HL-60/S4 treated with retinoic acid at 250 ng/mL for 4 days and 3 days (cell line): ENCODE data around the gene ABHD17B.
"Not testable (repeated sequence)": the region's sequence is repeated elsewhere in the genome, so short reads cannot be mapped to it uniquely, and the experiment has no call there.

ENCODE experiments used
- in situ Hi-C: fragments of 300-500 bp; cut with MboI; formaldehyde crosslinking; loops from 2 replicates; pipeline ENCODE4 v1.7.0; 2022; ENCODE audit warnings: low sequenced_read_pairs

Gene ABHD17B

GRCh38 chr9:71916834-71917534 lies 6.0 kb upstream of the ABHD17B start:
- in situ Hi-C loops = no loop called here

DNA sequence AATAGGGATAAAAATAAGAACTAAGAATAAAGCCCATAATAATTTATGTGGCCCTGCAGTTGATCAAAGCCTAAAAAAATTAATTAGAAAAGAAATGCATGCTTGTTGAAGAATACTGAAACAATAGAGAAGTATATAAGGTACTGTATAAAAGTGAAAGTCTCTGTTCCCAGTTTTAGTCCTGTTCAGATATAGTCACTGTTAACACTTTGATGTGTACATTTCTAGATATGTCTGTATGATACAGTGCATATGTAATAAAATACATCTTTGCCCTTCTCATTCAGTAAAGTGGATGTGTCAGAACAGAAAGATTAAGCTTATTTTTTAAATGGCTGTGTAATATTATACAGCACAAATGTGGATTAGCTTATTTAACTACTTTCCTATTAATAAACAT lies 4.5 kb upstream of the ABHD17B start:
- in situ Hi-C loops = no loop called here

- in situ Hi-C loops = no loop called here
These were observed 929 bp upstream of the ABHD17B start for GRCh38 chr9:71911908-71912335.

- in situ Hi-C loops = no loop called here
These were observed 338 bp downstream of the ABHD17B start for GRCh38 chr9:71910650-71911060.

DNA sequence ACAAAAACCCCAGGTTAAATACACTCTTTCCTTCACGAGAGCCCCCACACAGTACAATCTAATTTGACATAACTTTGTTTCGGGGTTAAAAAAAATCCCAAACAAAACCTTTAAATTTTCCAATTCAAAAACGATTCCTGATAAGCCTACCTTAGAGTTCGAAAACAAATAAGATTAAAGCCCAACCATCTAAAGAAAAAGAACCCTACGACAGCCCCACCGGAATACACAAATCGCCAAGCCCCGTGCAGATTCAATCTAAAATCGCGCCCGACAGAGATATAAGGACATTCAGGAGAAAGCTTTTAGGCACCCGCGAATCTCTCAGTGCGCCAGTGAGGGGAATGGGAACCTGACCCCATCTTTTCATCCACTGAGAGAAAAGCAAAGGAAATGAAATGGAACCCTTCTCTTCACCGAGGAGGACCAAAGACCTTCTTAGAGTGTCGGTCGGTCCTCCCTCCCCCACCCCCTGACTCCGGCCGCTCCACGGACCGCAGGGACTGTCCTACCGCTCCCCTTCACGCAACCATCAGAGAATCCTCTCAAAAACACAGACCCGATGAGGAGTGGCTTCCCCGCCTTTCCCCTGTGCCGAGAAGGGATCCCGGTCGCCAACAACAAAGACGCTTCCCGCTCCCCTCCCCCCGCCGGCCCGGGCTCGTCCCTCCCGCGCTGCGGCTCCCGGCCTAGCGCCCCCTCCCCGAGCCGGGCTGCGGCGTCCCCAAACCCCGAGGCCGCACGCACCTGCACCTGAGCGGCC lies 925 bp downstream of the ABHD17B start:
- in situ Hi-C loops = no loop called here

DNA sequence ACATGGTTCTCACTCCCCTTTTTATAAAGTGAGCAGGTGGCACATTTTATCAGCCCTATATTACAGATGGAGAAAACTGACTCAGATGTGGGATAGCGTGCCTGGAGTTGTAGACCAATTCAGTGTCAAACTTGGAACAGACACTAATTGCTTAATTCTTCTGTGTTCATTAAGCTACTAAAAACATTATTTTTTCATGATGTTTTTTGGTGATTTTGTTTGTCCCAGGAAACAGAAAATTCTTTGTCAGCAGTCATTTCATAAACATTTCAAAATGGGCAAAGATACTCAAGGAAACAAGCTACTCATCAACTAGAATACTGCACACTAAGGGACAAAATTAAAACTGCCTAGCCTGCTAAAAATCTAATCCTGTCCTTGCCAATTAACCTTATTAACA lies 2.2 kb downstream of the ABHD17B start:
- in situ Hi-C loops = no loop called here

DNA sequence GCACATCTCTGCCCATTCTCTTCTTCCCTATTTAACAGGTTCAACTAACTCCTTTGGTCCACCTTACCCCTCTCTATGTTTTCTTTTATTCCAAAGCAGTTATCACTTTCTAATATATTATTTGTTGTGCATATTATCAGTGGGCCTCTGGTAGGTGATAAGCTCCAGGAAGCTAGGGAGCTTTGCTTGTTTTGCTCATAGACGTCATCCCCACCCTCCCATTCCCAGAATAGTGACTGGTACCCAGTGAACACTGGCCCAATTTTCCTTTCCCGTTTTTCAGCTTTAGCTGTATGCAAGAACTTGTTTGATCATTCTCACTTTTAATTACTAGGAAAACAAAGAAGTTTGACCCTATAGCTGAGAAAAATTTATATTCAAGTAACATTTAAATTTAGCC lies 6.9 kb downstream of the ABHD17B start:
- in situ Hi-C loops = no loop called here

- in situ Hi-C loops = no loop called here
These were observed 9.0 kb downstream of the ABHD17B start for GRCh38 chr9:71901695-71902597.

DNA sequence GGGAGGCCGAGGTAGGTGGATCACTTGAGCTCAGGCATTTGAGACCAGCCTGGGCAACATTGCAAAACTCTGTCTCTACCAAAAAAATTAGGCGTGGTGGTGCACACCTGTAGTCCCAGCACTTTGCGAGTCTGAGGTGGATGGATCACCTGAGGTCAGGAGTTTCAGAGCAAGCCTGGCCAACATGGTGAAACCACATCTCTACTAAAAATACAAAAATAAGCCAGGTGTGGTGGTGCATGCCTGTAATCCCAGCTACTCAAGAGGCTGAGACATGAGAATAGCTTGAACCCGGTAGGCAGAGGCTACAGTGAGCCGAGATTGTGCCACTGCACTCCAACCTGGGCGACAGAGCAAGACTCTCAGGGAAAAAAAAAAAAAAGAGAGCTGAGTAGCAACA lies 12.2 kb downstream of the ABHD17B start:
- in situ Hi-C loops = not testable (repeated sequence)

GRCh38 chr9:71897577-71897976 lies 13.4 kb downstream of the ABHD17B start:
- in situ Hi-C loops = no loop called here

GRCh38 chr9:71896761-71897160 lies 14.2 kb downstream of the ABHD17B start:
- in situ Hi-C loops = no loop called here

- in situ Hi-C loops = no loop called here
These were observed 15.0 kb downstream of the ABHD17B start for GRCh38 chr9:71895955-71896354.

DNA sequence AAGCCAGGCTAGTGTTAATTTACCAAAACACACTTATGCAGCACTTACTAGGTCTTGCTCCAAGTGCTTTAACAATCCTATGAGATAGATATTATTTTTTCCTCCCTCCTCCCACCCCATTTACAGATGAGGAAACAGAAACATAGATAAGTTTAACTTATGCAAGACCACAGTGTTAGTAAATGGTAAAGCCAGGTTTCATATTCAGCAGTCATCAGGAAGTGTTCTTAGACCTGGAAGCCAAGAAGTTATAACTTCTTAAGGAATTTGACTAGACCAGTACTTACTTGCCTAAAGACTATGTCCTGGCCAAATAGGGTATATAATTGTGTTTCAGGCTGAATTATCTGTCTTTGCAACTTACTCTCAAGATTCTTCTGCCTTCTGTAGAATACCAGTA lies 15.9 kb downstream of the ABHD17B start:
- in situ Hi-C loops = no loop called here

GRCh38 chr9:71891557-71892189 lies 19.3 kb downstream of the ABHD17B start:
- in situ Hi-C loops = no loop called here

DNA sequence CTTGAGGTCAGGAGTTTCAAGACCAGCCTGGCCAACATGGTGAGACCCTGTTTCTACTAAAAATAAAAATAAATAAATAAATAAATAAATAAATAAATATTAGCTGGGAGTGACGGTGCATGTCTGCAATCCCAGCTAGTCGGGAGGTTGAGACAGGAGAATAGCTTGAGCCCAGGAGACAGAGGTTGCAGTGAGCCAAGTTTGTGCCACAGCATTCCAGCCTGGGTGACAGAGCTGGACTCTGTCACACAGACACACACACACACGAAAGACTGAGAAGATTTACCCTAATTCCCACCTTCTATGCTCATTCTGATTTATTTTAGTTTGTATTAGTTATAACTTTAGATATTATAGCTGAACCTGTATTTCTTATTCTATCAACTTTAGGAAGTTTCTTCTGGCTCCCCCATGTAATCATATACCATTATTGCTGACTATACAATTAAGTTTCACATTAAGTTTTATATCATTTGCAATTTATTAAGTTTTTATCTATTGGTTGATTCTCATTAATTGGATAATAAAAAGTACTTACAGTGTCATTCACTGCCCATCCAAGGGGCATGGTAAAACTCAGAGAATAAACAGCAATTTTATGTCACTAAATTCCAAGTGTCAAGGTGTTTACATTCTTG lies 20.8 kb downstream of the ABHD17B start:
- in situ Hi-C loops = no loop called here

- in situ Hi-C loops = no loop called here
These were observed 23.6 kb downstream of the ABHD17B start for GRCh38 chr9:71887362-71887761.

DNA sequence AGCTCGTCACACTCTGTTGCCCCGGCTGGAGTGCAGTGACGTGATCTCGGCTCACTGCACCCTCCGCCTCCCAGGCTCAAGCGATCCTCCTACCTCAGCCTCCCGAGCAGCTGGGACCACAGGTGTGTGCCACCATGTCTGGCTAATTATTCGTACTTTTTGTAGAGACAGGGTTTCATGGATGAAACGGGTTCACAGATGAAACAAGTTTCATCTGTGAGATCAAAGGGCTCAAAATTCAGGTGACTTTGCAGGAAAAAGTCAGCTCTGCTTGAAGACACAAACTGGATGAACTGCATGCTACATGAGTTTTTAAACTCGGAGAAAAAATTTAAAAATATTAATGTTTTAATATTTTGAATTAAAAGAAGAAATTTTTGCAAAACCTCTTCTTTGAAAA lies 24.5 kb downstream of the ABHD17B start:
- in situ Hi-C loops = no loop called here

DNA sequence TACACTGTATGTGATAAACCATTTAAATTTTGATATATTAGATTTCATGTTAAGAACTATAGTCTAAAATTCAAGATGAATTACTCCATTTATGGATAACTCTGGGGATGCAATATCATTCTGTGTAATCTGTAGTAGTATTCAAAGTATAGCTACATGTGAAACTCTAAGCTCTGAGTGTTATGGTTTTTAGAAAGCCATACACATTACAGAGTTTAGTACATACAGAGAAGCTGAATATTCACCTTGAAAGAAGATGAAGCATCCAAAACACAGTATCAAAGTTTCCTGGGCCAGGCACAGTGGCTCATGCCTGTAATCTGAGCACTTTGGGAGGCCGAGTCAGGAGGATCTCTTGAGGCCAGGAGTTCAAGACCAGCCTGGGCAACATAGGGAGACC lies 25.0 kb downstream of the ABHD17B start:
- in situ Hi-C loops = no loop called here

DNA sequence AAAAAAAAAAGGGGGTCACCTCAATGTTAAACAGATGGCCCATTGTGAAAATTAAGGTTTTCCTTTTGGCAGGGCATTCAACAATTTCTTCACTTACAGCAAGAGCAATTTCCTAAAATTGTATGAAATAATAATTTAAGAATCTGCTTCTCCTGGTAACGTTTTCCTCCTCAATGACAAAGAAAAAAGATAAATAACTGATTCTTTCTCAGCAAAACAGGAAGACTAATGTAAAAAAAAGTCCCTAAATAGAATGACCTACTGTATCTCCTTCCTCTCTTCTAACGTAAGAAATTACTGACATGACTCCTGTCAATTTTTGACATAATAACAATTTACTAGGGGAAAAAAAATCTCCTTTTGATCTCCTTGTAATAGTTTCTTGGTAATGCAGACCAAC lies 25.5 kb downstream of the ABHD17B start:
- in situ Hi-C loops = no loop called here

DNA sequence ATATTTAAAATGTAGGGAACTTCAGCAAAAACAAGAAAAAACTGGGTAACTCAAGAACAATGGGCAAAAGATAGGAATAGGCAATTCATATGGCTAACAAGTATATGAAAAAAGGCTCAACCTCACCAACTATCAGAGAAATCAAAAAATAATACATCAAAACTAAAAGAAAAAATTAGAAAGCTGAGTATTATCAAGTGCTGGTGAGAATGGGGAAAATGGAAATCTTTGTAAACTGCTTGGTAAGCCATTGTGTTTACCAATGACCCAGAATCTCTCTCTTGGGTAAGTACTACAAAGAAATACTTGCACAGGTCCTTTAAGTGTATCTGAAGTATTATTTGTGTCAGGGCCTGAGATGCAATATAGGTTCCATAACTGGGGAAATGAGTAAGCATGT lies 27.0 kb downstream of the ABHD17B start:
- in situ Hi-C loops = no loop called here
